Adipocyte (in vitro differentiated cells): ENCODE measurements around the gene AAGAB.

Experiments used
- DNase-seq: peaks from one replicate; pipeline ENCODE4 v3.0.0-alpha.2; 2015; ENCODE audit warnings: low read depth
- H3K27me3 ChIP-seq: replicated peaks from 2 replicates; pipeline ENCODE4 v1.7.0; 2013; ENCODE audit warnings: mild to moderate bottlenecking, low read length, moderate library complexity; ENCODE audit not compliant: control insufficient read depth, insufficient read depth
- H3K36me3 ChIP-seq: 2 replicates; pipeline ENCODE4 v1.7.0; 2013; ENCODE audit warnings: low read length, mild to moderate bottlenecking, moderate library complexity; ENCODE audit not compliant: control insufficient read depth, insufficient read depth, severe bottlenecking
- H3K4me1 ChIP-seq: 2 replicates; pipeline ENCODE4 v1.7.0; 2013; ENCODE audit warnings: mild to moderate bottlenecking, low read length, moderate library complexity; ENCODE audit not compliant: control insufficient read depth, insufficient read depth
- H3K4me3 ChIP-seq: 2 replicates; pipeline ENCODE4 v1.7.0; 2013; ENCODE audit warnings: mild to moderate bottlenecking, low read length, moderate library complexity
- H3K9ac ChIP-seq: 2 replicates; pipeline ENCODE4 v1.7.0; 2013; ENCODE audit warnings: mild to moderate bottlenecking, low read length, moderate library complexity
- H3K9me3 ChIP-seq: 2 replicates; pipeline ENCODE4 v1.7.0; 2013; ENCODE audit warnings: mild to moderate bottlenecking, low read length, moderate library complexity; ENCODE audit not compliant: control insufficient read depth

AAGAB gene

DNA sequence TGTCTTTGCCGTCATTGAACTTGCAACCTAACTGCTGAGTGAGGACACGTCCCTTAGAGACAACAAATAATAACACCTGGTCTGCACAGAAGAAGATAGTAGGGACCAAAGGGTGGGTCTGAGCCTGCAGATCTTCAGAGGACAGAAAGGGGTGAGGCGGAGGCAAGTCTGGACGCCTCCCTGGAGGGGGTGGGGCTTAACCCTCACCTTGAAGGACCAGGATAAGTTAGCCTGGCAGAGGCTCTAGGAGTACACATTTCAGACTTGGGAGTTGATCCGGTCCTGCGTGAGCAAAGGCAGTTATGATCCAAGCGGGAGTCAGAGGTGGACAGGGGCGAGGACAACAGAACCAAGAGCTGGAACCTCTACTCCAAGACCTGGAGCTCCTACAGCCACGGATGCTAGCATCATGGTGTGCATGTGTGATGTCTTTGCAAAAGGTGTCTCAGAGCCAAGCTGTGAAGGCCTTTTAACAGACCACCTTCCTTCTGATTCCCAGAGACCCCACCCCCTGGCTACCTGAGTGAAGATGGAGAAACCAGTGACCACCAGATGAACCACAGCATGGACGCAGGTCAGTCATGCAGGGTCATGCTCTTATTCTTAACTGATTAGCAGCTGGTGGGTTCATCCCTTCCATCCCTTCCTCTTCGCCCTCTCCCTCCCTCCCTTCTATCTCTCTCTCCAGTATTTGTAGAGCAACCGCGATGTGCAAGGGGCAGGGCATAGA lies 88.0 kb downstream of the AAGAB start:
- DNase-seq = no peak
- Histone ChIP-seq H3K36me3 (peaks cover 55% of the 10 kb centered on the region), H3K27me3 (no peaks in the 10 kb centered on the region), H3K4me1 (peaks cover 21% of the 10 kb centered on the region), H3K9ac (no peak overlapping the region), H3K4me3 (no peak overlapping the region), H3K9me3 (no peaks in the 10 kb centered on the region)

- no peak overlapping the region for H3K9ac ChIP-seq
- no peak for DNase-seq
Observed at GRCh38 chr15:67165254-67166253, 88.9 kb downstream of the AAGAB start.

GRCh38 chr15:67164811-67165253 lies 89.6 kb downstream of the AAGAB start:
- Histone ChIP-seq H3K4me3 (no peak overlapping the region), H3K9ac (no peak overlapping the region), H3K9me3 (no peaks in the 10 kb centered on the region), H3K4me1 (peaks cover 21% of the 10 kb centered on the region), H3K27me3 (no peaks in the 10 kb centered on the region), H3K36me3 (peaks cover 39% of the 10 kb centered on the region)
- DNase-seq = no peak

More at GRCh38 chr15:67165254-67166253, 88.9 kb downstream of the AAGAB start:
- Histone ChIP-seq H3K4me1 (peaks cover 21% of the 10 kb centered on the region), H3K36me3 (peaks cover 46% of the 10 kb centered on the region), H3K4me3 (no peak overlapping the region), H3K9me3 (no peaks in the 10 kb centered on the region), H3K27me3 (no peaks in the 10 kb centered on the region)

GRCh38 chr15:67164401-67164791 lies 90.1 kb downstream of the AAGAB start:
- Histone ChIP-seq H3K4me3 (no peak overlapping the region), H3K27me3 (no peaks in the 10 kb centered on the region), H3K36me3 (peaks cover 37% of the 10 kb centered on the region), H3K4me1 (peaks cover 21% of the 10 kb centered on the region), H3K9me3 (no peaks in the 10 kb centered on the region), H3K9ac (no peak overlapping the region)
- DNase-seq = no peak

DNA sequence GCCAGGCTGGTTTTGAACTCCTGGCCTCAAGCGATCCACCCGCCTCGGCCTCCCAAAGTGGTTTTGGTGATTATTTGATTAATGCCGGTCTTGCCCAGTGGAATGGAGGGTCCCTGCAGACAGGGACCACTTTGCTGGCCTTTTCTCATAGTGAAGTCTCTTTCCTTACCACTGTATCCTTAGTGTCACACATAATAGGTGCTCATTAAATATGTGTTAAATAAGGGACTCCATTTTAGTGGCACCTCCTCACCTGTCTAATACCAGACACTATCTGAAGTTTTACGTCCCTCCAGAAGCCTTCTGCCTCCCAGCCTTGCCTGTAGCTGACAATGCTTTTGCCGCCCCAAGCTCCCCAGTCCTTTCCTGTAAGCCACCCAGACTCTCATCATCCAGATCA lies 91.3 kb downstream of the AAGAB start:
- no peak for DNase-seq

GRCh38 chr15:67161881-67162280 lies 92.6 kb downstream of the AAGAB start:
- Histone ChIP-seq H3K27me3 (no peaks in the 10 kb centered on the region), H3K4me1 (peaks cover 16% of the 10 kb centered on the region), H3K36me3 (peaks cover 24% of the 10 kb centered on the region), H3K9ac (no peak overlapping the region), H3K4me3 (no peak overlapping the region), H3K9me3 (no peaks in the 10 kb centered on the region)
- DNase-seq = no peak

More for the DNA sequence above, 91.3 kb downstream of the AAGAB start:
- H3K4me3 ChIP-seq = no peak overlapping the region
- H3K9ac ChIP-seq = no peak overlapping the region
- H3K27me3 ChIP-seq = no peaks in the 10 kb centered on the region
- H3K9me3 ChIP-seq = no peaks in the 10 kb centered on the region
- H3K36me3 ChIP-seq = peaks cover 32% of the 10 kb centered on the region
- H3K4me1 ChIP-seq = peaks cover 20% of the 10 kb centered on the region

DNA sequence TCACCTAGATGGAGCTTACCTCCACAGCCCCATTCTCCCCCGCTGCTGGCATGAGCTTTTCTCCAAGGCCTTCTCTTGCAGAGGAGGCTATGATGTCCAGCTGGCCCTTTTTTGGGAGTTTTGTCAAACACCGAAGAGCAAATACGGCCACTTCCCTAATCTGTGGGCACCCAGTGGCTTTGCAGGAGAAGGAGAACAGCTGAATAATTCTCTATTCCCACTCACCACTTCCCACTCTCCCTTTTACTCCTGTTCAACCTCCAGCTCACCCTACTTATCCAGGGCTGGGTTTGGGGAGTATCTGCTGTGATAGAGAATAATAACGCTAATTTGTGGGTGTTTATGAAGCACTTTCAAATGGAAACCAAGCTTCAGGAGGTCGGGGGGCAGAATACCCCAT lies 93.0 kb downstream of the AAGAB start:
- Histone ChIP-seq H3K4me1 (peaks cover 16% of the 10 kb centered on the region), H3K36me3 (peaks cover 19% of the 10 kb centered on the region), H3K4me3 (no peak overlapping the region), H3K9ac (no peak overlapping the region), H3K27me3 (no peaks in the 10 kb centered on the region), H3K9me3 (no peaks in the 10 kb centered on the region)
- DNase-seq = no peak

DNA sequence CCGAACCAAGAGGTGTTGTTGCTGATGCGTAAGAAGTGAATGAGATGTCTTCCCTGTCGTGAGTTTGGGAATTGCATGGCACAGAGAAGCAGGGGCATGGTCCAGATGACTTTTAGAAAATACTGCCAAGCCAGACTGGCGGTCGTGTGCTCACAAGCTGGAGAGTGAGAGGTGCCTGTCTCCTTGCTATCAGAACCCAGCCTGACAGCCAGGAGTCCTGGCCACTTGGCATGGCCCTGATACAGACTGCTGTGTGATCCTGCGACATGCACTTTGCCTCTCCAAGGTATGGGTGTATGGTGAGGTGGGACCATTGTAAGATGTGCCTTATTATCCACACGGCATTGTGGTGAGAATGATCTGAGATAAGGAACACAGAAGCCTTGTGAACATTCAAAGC lies 96.1 kb downstream of the AAGAB start:
- Histone ChIP-seq H3K36me3 (no peaks in the 10 kb centered on the region), H3K4me3 (no peak overlapping the region), H3K9ac (no peak overlapping the region), H3K4me1 (peaks cover 30% of the 10 kb centered on the region), H3K9me3 (no peaks in the 10 kb centered on the region), H3K27me3 (no peaks in the 10 kb centered on the region)
- no peak for DNase-seq

- Histone ChIP-seq H3K9ac (no peak overlapping the region), H3K27me3 (no peaks in the 10 kb centered on the region), H3K4me3 (no peak overlapping the region), H3K4me1 (peaks cover 30% of the 10 kb centered on the region), H3K36me3 (no peaks in the 10 kb centered on the region), H3K9me3 (no peaks in the 10 kb centered on the region)
- no peak for DNase-seq
Observed at GRCh38 chr15:67157521-67158252, 96.8 kb downstream of the AAGAB start.

- H3K36me3 ChIP-seq = no peaks in the 10 kb centered on the region
- H3K4me3 ChIP-seq = no peak overlapping the region
- no peaks in the 10 kb centered on the region for H3K27me3 ChIP-seq
- H3K9ac ChIP-seq = no peak overlapping the region
- DNase-seq = no peak
- no peaks in the 10 kb centered on the region for H3K9me3 ChIP-seq
- peaks cover 24% of the 10 kb centered on the region for H3K4me1 ChIP-seq
Observed at GRCh38 chr15:67156834-67157233, 97.6 kb downstream of the AAGAB start.

GRCh38 chr15:67156426-67156825 lies 98.0 kb downstream of the AAGAB start:
- no peak for DNase-seq

More at GRCh38 chr15:67156426-67156825, 98.0 kb downstream of the AAGAB start:
- H3K36me3 ChIP-seq = no peaks in the 10 kb centered on the region
- no peak overlapping the region for H3K4me3 ChIP-seq
- H3K9ac ChIP-seq = no peak overlapping the region
- no peaks in the 10 kb centered on the region for H3K27me3 ChIP-seq
- no peaks in the 10 kb centered on the region for H3K9me3 ChIP-seq
- peaks cover 24% of the 10 kb centered on the region for H3K4me1 ChIP-seq
